Neural cell (in vitro differentiated cells): ENCODE results near the gene KRT73. TPM values are rescaled to one million over a fixed set of nuclear protein-coding genes. Genes with fewer than 3 reads are reported as not detected.

Source experiments
- H2AFZ ChIP-seq: fragments of 200-600, 300-800 bp; sonication (generic), shearing (Covaris generic); 2 replicates; pipeline ENCODE4 v1.6.0; 2014; ENCODE audit warnings: low read depth, mild to moderate bottlenecking, antibody characterized with exemption, low read length, moderate library complexity
- H3F3A ChIP-seq: fragments of 200-600 bp; shearing (Covaris generic); 2 replicates; pipeline ENCODE4 v1.6.1; 2016; ENCODE audit warnings: mild to moderate bottlenecking, moderate library complexity, mixed read lengths, antibody characterized with exemption, low read length; ENCODE audit not compliant: insufficient read depth, poor library complexity, severe bottlenecking
- H3K27ac ChIP-seq: fragments of 200-600, 300-800 bp; sonication (generic), shearing (Covaris generic); 2 replicates; pipeline ENCODE4 v1.5.1; 2014; ENCODE audit warnings: mild to moderate bottlenecking, low read length, moderate library complexity
- H3K27me3 ChIP-seq: fragments of 300-800, 200-600 bp; sonication (generic), shearing (Covaris generic); 2 replicates; pipeline ENCODE4 v1.6.0; 2014; ENCODE audit warnings: mild to moderate bottlenecking, low read depth, low read length, moderate library complexity; ENCODE audit not compliant: insufficient read depth
- H3K36me3 ChIP-seq: fragments of 300-800, 200-600 bp; sonication (generic), shearing (Covaris generic); 2 replicates; pipeline ENCODE4 v1.5.1; 2014; ENCODE audit warnings: mild to moderate bottlenecking, antibody characterized with exemption, low read length, moderate library complexity; ENCODE audit not compliant: insufficient read depth
- H3K4me2 ChIP-seq: fragments of 300-800, 200-600 bp; sonication (generic), shearing (Covaris generic); 2 replicates; pipeline ENCODE4 v1.6.0; 2014; ENCODE audit warnings: mild to moderate bottlenecking, low read length
- H3K4me3 ChIP-seq: fragments of 300-800, 200-600 bp; sonication (generic), shearing (Covaris generic); 2 replicates; pipeline ENCODE4 v1.5.1; 2014; ENCODE audit warnings: mild to moderate bottlenecking, low read length, moderate library complexity
- H3K79me2 ChIP-seq: fragments of 200-600 bp; shearing (Covaris generic); replicated peaks from 2 replicates; pipeline ENCODE4 v1.6.0; 2014; ENCODE audit warnings: mild to moderate bottlenecking, low read length, moderate library complexity; ENCODE audit not compliant: insufficient read depth
- H3K9ac ChIP-seq: fragments of 300-800, 200-600 bp; sonication (generic), shearing (Covaris generic); 2 replicates; pipeline ENCODE4 v1.6.1; 2016; ENCODE audit warnings: mild to moderate bottlenecking, low read length, mixed read lengths
- H3K9me2 ChIP-seq: fragments of 200-600 bp; shearing (Covaris generic); 2 replicates; pipeline ENCODE4 v1.6.1; 2016; ENCODE audit warnings: mild to moderate bottlenecking, low read length, mixed read lengths; ENCODE audit not compliant: insufficient read depth
- H3K9me3 ChIP-seq: fragments of 200-600, 300-800 bp; sonication (generic), shearing (Covaris generic); 2 replicates; pipeline ENCODE4 v1.6.1; 2016; ENCODE audit warnings: mild to moderate bottlenecking, mixed run types, low read length, moderate library complexity, mixed read lengths
- H4K20me1 ChIP-seq: fragments of 200-600 bp; shearing (Covaris generic); 2 replicates; pipeline ENCODE4 v1.6.1; 2016; ENCODE audit warnings: mild to moderate bottlenecking, mixed run types; ENCODE audit not compliant: insufficient read depth
- EP300 ChIP-seq: fragments of 450-650 bp; conservative IDR thresholded peaks from 2 replicates; pipeline ENCODE4 v1.6.1; 2014; ENCODE audit warnings: antibody characterized with exemption, mild to moderate bottlenecking, moderate library complexity; ENCODE audit not compliant: poor library complexity, severe bottlenecking
- EZH2 ChIP-seq: fragments of 200-600, 300-800 bp; shearing (Covaris generic), sonication (generic); IDR thresholded peaks from 2 replicates; pipeline ENCODE4 v1.6.1; 2014; ENCODE audit warnings: antibody characterized with exemption, low read length, borderline replicate concordance, mild to moderate bottlenecking; ENCODE audit not compliant: insufficient read depth, poor library complexity, severe bottlenecking
- MXI1 ChIP-seq: fragments of 450-650 bp; conservative IDR thresholded peaks from 2 replicates; pipeline ENCODE4 v1.6.1; 2014; ENCODE audit warnings: antibody characterized with exemption, mild to moderate bottlenecking; ENCODE audit not compliant: poor library complexity, severe bottlenecking
- POLR2AphosphoS5 ChIP-seq: IDR thresholded peaks from 2 replicates; pipeline ENCODE4 v1.6.1; 2012
- RAD21 ChIP-seq: fragments of 450-650 bp; conservative IDR thresholded peaks from 2 replicates; pipeline ENCODE4 v1.6.1; 2014; ENCODE audit warnings: antibody characterized with exemption, mild to moderate bottlenecking, moderate library complexity
- SMC3 ChIP-seq: fragments of 450-650 bp; conservative IDR thresholded peaks from 2 replicates; pipeline ENCODE4 v1.6.1; 2014; ENCODE audit warnings: antibody characterized with exemption, mild to moderate bottlenecking, moderate library complexity; ENCODE audit not compliant: poor library complexity
- TAF1 ChIP-seq: IDR thresholded peaks from 2 replicates; pipeline ENCODE4 v1.6.1; 2012; ENCODE audit warnings: low read depth
- polyA plus RNA-seq: library from polyadenylated mRNA; depleted of rRNA; stranded (reverse); fragments of >200 nt; gene quantifications from 2 replicates; pipeline ENCODE4 v1.2.3, GENCODE V29; 2014
- TF ChIP-seq, protein P1 (sequence below): fragments of 450-650 bp; IDR thresholded peaks from 2 replicates; pipeline ENCODE4 v1.5.1; 2014; ENCODE audit warnings: antibody characterized with exemption, mild to moderate bottlenecking, moderate library complexity; ENCODE audit not compliant: poor library complexity, severe bottlenecking
- TF ChIP-seq, protein P2 (sequence below): IDR thresholded peaks from 2 replicates; pipeline ENCODE4 v1.6.1; 2012; ENCODE audit warnings: borderline replicate concordance

KRT73 gene
- polyA plus RNA-seq, 1 donor from 2014 or later = not detected

DNA sequence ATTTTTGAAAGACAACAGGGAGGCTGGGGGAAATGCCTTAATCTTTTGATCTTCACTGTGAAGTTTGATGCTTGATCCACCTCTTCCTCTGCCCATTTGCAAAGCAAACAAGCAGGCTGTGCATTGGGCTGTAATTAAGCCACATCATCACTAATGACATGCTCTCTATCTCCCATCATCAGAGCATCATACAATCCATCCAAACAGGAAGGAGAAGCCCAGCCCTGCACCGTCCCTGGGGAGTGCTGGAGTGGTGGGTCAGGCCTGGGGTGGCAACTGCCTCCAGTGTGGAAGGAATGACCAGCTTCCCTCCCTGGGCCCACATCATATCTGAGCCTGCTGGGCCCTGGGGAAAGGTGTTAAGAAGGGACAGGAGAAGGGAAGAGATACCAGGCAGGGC is 37.9 kb downstream of the KRT73 start:
- H4K20me1 ChIP-seq = no peaks in the 10 kb centered on the region
- no peak overlapping the region for H3K9ac ChIP-seq
- no peaks in the 10 kb centered on the region for H3F3A ChIP-seq

DNA sequence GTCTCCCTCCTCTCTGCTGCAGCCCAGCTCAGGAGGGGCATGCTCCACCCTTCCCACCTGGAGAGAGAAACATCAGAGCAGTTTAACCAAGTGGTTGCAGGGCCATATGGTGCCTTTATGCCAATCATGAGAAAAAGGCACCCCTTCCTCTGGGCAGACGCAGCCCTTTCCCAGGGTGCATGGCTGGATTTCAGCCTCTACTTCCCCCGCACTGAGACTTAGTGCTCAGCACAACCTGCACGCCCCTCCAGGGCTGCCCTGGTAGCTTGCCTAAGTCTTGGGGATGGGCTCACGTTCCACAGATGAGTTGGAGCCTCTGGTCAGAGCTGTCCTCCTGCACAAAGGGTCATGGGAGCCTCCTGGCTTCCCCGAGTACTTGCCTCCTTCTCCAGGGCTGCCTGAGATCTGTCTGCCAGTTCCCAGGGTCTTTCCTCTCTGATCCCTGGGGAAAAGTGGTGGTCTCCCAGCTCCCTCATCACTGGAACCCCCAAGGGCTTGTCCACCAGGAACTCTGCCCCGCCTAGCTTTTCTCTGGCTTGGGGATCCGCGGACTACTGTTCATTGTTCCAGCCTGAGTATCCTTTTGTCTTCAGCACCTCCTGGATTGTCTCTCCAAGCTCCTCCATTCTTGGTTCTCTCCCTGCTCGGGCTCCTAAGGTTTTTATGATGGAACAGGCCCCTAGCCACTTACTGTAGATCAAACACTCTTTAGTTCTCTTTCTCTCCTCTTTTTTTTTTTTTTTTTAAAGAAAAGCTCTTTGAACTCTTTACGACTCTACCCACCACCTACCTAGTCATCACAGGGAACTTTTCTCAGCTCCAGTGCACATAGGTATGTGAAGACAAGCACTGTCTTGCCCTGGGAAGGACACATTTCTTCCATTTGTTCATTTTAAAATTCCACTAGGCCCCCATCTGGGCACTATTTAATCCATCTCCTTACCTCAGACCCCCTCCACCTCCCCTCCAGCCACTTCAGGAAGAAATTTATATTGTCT is 38.6 kb downstream of the KRT73 start:
- TF ChIP-seq MXI1 = no peak
- no peak for TF ChIP-seq POLR2AphosphoS5
- TF ChIP-seq, protein P1, sequence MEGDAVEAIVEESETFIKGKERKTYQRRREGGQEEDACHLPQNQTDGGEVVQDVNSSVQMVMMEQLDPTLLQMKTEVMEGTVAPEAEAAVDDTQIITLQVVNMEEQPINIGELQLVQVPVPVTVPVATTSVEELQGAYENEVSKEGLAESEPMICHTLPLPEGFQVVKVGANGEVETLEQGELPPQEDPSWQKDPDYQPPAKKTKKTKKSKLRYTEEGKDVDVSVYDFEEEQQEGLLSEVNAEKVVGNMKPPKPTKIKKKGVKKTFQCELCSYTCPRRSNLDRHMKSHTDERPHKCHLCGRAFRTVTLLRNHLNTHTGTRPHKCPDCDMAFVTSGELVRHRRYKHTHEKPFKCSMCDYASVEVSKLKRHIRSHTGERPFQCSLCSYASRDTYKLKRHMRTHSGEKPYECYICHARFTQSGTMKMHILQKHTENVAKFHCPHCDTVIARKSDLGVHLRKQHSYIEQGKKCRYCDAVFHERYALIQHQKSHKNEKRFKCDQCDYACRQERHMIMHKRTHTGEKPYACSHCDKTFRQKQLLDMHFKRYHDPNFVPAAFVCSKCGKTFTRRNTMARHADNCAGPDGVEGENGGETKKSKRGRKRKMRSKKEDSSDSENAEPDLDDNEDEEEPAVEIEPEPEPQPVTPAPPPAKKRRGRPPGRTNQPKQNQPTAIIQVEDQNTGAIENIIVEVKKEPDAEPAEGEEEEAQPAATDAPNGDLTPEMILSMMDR = no peak
- TF ChIP-seq, protein P2, sequence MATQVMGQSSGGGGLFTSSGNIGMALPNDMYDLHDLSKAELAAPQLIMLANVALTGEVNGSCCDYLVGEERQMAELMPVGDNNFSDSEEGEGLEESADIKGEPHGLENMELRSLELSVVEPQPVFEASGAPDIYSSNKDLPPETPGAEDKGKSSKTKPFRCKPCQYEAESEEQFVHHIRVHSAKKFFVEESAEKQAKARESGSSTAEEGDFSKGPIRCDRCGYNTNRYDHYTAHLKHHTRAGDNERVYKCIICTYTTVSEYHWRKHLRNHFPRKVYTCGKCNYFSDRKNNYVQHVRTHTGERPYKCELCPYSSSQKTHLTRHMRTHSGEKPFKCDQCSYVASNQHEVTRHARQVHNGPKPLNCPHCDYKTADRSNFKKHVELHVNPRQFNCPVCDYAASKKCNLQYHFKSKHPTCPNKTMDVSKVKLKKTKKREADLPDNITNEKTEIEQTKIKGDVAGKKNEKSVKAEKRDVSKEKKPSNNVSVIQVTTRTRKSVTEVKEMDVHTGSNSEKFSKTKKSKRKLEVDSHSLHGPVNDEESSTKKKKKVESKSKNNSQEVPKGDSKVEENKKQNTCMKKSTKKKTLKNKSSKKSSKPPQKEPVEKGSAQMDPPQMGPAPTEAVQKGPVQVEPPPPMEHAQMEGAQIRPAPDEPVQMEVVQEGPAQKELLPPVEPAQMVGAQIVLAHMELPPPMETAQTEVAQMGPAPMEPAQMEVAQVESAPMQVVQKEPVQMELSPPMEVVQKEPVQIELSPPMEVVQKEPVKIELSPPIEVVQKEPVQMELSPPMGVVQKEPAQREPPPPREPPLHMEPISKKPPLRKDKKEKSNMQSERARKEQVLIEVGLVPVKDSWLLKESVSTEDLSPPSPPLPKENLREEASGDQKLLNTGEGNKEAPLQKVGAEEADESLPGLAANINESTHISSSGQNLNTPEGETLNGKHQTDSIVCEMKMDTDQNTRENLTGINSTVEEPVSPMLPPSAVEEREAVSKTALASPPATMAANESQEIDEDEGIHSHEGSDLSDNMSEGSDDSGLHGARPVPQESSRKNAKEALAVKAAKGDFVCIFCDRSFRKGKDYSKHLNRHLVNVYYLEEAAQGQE = no peak
- TF ChIP-seq EZH2 = no peak
- TF ChIP-seq TAF1 = no peak
- TF ChIP-seq EP300 = no peak
- no peak for TF ChIP-seq SMC3
- TF ChIP-seq RAD21 = no peak
- Histone ChIP-seq H3K27ac (no peak overlapping the region), H3F3A (no peaks in the 10 kb centered on the region), H3K9me2 (no peaks in the 10 kb centered on the region), H4K20me1 (no peaks in the 10 kb centered on the region), H3K36me3 (no peaks in the 10 kb centered on the region), H3K9ac (no peak overlapping the region), H2AFZ (no peak overlapping the region), H3K79me2 (no peaks in the 10 kb centered on the region), H3K27me3 (no peaks in the 10 kb centered on the region), H3K4me2 (no peak overlapping the region), H3K9me3 (no peaks in the 10 kb centered on the region), H3K4me3 (no peak overlapping the region)

More for the DNA sequence above, 37.9 kb downstream of the KRT73 start:
- H3K4me2 ChIP-seq = no peak overlapping the region
- H2AFZ ChIP-seq = no peak overlapping the region
- H3K79me2 ChIP-seq = no peaks in the 10 kb centered on the region
- no peak overlapping the region for H3K27ac ChIP-seq
- TF ChIP-seq RAD21 = no peak
- TF ChIP-seq TAF1 = no peak
- TF ChIP-seq POLR2AphosphoS5 = no peak
- TF ChIP-seq MXI1 = no peak
- no peak for TF ChIP-seq SMC3
- TF ChIP-seq EZH2 = no peak
- H3K9me3 ChIP-seq = no peaks in the 10 kb centered on the region
- H3K4me3 ChIP-seq = no peak overlapping the region
- no peaks in the 10 kb centered on the region for H3K27me3 ChIP-seq
- no peaks in the 10 kb centered on the region for H3K9me2 ChIP-seq
- no peaks in the 10 kb centered on the region for H3K36me3 ChIP-seq
